Mammary epithelial cell (primary cell): Measurements from ENCODE around the gene IFI44.

Experiments used
- CTCF ChIP-seq, 2 donors: IDR thresholded peaks in 1 of 2; conservative IDR thresholded peaks in 1 of 2; 2 replicates each; pipeline ENCODE4 v1.5.1; 2011 to 2012; ENCODE audit warnings: inconsistent platforms in 2 of 2, low read length in 2 of 2, mild to moderate bottlenecking in 2 of 2, control low read depth in 1 of 2, low read depth in 1 of 2; ENCODE audit not compliant: insufficient read depth in 1 of 2; ENCODE audit errors: extremely low read depth in 1 of 2
- EZH2 ChIP-seq: IDR thresholded peaks from 2 replicates; pipeline ENCODE4 v1.6.1; 2012; ENCODE audit warnings: low read length, inconsistent platforms, borderline replicate concordance

GRCh38 chr1:78688697-78689096 is 39.1 kb downstream of the IFI44 start:
- peak in 1 of 2 donors; percentile 43 for TF ChIP-seq CTCF (conservative IDR thresholded peaks at IDR 0.05 in 1 of 2, IDR thresholded peaks at IDR 0.05 in 1 of 2; ENCODE audit: extremely low read depth in 1 of 2, insufficient read depth in 1 of 2, low read depth in 1 of 2, low read length in 2 of 2)
- TF ChIP-seq EZH2: no peak
